GM10266 (cell line): Measurements from ENCODE around the gene RNF115.

Source experiments
- DNase-seq: peaks from one replicate; pipeline ENCODE4 v3.0.0; 2012; ENCODE audit errors: extremely low spot score
- TF ChIP-seq, protein P1 (sequence below): IDR thresholded peaks from 2 replicates; pipeline ENCODE4 v1.5.1; 2012; ENCODE audit warnings: mild to moderate bottlenecking, low read depth; ENCODE audit not compliant: control insufficient read depth, insufficient read depth; ENCODE audit errors: missing control alignments

The RNF115 gene

DNA sequence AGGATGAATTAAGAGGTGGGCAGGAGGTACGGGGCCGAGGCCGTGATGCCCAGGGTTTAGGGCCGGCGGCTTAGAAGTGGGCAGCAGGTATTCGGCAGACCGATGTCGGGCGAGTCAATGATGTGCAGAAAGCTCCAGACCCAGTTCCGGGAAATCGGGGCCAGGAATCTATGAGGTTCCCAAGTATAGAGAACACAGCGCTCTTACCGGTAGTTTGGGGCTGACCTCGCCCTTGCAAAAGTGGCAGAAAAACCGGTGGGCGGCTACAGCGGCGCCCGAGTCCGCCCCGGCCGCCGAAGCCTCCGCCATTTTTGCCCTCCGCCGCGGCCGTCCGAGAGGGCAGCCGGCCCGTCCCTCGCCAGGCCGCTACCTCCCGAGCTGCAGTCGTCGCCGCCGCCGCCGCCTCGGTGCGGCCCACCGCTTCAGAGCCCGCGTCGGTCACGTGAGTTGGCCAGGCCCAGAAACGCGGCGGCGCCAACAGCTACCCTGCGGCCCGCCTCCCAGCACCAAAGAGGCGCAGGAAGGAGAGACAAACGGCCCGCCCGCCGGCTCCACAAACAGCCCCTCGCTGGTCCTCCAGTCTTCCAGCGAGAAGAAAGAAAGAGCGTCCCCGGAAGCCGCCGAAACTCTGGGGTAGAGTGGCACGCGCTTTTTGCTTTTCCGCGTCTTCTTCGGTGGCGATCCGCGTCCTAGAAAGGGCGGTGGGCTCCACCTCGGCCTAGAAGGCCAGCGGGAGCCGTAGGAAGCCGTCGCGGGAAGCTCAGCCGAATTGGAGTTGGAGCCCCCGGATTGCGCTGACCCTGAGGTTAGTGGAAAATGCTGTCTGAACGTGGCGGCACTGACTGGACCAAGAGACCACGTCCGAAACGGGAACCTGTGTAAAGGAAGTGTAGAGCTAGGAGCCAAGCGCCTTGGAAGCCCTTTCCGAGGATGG, at the start of gene RNF115, which contains the start of gene POLR3C:
Gene RNF115, minus strand, starts transcription at position 531 of the 934 bp plus-strand sequence. Its CDS starts 222 bp downstream, at position 309.
Gene POLR3C, plus strand, starts transcription at position 636 of the 934 bp plus-strand sequence. CDS start 1,577 bp downstream, outside the sequence.
- TF ChIP-seq, protein P1, sequence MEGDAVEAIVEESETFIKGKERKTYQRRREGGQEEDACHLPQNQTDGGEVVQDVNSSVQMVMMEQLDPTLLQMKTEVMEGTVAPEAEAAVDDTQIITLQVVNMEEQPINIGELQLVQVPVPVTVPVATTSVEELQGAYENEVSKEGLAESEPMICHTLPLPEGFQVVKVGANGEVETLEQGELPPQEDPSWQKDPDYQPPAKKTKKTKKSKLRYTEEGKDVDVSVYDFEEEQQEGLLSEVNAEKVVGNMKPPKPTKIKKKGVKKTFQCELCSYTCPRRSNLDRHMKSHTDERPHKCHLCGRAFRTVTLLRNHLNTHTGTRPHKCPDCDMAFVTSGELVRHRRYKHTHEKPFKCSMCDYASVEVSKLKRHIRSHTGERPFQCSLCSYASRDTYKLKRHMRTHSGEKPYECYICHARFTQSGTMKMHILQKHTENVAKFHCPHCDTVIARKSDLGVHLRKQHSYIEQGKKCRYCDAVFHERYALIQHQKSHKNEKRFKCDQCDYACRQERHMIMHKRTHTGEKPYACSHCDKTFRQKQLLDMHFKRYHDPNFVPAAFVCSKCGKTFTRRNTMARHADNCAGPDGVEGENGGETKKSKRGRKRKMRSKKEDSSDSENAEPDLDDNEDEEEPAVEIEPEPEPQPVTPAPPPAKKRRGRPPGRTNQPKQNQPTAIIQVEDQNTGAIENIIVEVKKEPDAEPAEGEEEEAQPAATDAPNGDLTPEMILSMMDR: no peak
- DNase-seq: peak; percentile 85

DNA sequence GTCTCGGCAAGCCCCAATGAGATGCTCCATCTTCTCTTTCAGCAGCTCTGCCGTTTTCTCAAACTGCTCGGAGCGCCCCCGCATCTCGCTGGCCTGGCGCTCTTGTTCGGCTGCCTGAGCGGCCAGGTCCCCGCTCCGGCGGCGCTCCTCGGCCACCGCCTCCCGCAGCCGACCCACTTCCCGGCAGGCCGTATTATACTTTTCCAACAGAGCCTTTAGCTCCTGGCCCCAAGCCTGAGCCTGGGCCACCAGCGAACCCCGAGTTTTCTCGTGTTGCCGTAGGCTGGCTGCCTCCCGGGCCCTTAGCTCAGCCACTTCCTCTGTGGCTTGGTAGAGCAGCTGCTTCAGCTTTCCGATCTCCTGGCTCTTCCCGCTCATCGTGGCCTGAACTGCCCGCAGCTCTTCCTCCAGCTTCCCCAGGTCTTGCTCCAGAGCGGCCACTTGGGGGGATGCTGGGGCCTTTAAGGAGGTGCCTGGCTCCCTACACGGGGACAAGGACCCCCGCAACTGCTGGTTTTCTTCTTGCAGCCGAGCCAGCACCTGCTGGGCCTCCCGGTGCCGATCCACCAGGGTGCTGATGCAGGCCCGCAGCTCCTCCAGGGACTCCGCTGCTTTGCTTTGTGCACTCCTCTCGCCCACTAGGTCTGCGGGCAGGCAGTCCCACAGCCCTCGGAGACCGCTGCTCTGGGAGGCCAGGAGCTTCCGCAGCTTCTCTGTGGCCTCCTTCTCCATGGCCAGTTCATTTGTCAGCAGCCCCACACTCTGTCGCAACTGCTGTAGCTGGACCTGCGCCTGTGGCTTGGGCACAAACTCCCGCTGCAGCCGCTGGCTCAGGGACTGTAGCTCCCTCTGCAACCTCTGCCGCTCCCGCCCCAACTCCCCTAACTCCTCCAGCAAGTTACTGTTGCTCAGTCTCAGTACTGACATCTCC, 48.4 kb upstream of the RNF115 start:
- TF ChIP-seq, protein P1: no peak
- peak; percentile 55 for DNase-seq

DNA sequence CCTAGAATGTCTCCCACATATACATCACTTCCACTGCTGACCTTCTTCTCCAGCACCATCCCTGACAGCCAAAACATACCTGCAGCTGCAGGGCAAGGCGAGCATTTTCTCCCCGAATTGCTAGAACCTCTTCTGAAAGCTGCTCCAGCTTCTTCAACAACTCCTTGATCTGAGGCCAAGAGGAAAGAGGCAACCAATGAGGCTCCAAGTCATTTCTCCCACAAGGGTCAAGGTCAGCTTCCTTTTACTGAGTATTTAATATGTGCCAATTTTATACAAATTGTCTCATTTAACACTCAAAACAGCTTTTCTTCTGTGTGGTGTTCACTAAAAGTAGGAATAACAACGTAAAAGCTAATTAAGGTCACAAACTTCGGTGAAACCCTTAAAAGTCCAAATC, 44.3 kb upstream of the RNF115 start:
- TF ChIP-seq, protein P1: no peak
- DNase-seq: no peak

DNA sequence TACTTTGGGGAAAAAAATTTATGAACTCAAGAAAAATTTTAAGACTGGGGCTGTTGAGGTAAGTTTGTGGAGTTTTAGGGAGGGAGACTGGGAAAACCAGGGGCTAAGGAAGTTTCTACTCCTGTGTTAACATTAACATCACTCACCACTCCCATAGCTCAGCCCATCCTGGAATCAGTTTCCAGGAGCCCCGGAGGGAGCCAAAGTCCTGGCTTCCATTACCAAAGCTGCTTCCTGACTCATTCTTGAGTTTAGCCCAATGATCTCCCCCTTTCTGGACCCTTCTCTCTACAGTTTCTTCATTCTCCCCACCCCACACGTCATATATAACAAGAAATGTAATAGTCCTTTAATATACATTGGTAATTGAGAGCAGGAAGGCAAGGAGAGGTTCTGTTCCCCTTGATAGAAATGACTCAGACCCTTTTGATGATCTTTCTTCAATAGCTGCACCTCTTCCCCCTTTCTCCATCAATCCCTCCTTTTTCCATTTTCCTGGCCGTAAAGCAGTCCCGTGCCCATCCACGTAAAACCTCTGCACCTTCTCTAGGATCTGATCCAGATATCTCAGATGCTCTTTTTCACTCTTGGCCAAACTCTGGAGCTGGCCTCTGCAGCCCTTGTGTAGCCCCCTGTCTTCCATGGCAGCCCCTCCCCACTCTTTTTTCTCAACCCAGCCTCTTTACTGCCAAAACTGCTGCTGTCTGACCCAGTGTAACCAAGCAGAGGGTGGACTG, 39.6 kb upstream of the RNF115 start:
- DNase-seq: no peak

DNA sequence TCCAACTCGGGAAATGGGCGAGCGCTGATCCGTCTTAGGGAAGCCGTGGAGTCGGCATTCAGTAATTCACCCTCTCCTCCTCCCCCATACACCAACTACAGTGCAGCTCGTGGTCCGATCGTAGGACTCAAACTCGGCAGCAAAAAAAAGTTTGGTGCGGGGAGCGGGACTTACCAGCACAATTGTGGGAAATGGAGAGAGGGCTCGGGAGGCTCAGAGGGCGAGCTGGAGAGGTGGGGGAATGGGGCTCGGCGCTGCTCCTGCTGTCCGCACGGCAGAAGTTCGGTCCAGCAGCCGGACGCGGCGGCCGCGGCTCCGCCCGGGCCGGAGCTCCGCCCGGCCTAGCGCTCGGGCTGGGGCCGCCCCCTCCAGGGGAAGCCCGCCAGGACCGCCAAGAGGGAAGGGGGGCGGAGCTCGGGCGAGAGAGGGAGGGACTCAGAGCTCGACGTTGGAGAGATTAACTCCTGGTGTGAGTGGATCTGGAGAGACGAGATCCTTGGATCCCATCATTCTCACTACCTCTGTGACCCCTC, 35.7 kb upstream of the RNF115 start:
- DNase-seq: peak; percentile 92
- TF ChIP-seq, protein P1: no peak

More for the DNA sequence above, 39.6 kb upstream of the RNF115 start:
- TF ChIP-seq, protein P1: no peak

DNA sequence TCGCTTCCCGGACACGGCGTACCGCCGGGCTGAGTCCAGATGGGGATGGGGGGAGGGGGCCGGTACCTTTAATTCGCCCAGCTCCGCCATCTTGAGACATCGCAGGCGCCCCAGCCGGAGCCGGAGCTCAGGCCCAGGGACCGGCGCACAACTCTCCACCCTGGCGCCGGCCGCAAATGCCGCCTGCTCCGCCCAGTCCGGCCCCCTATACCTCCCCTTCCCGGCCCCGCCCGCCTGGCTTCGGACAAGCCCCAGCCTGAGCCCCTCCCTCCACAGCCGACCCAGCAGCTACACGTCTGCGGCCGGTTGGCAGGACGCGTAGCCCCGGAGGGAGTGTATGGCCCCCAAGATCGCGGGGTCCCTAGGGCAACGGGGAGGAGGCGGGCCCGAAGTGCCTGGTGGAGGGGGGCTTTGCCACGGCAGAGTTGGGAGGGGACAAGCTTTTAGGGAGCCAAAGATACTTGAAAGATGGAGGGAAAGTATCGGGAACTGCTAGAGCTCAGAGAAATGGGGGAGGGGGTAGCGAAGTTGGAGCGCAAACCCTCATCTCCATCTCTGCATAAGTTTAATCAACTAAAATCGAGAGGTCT, 35.1 kb upstream of the RNF115 start, which contains the start of gene PIAS3:
Gene PIAS3, minus strand, starts transcription at position 181 of the 590 bp plus-strand sequence. Its CDS starts 91 bp downstream, at position 90.
- peak; percentile 98 for DNase-seq
- TF ChIP-seq, protein P1: no peak
